CD4-positive, alpha-beta T cell treated with Interleukin-17A for 4 hours (primary cell): Measurements from ENCODE around the gene GPC6.

Experiments
- DNase-seq: peaks from one replicate; pipeline ENCODE4 v3.0.0-alpha.2; 2020; ENCODE audit warnings: mixed read lengths

The GPC6 gene

DNA sequence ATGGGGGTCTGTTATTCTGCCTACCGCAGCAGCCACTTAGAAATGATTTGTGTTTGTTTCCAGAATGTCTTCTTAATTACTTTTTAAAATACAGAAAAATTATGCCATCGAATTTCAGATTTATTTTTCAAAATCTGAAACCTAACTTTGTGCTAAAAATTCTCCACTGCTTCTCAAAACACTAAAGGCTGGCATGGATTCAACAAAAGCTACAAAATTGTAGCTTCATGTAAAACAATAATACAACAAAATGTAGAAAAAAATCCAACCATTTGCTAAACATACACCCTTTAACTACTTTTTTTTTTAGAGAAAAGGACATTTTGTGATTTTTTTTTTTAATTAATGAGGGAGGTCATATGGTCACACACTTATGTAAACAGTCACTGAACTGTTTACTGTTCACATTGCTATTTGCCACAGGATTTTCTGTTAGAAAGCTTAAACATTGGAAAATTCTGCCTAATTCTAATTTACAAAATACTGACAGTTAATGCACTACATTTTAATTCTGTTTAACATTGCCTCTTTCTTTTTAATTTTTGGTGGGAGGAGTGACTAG, 646.3 kb downstream of the GPC6 start:
- no peak for DNase-seq

DNA sequence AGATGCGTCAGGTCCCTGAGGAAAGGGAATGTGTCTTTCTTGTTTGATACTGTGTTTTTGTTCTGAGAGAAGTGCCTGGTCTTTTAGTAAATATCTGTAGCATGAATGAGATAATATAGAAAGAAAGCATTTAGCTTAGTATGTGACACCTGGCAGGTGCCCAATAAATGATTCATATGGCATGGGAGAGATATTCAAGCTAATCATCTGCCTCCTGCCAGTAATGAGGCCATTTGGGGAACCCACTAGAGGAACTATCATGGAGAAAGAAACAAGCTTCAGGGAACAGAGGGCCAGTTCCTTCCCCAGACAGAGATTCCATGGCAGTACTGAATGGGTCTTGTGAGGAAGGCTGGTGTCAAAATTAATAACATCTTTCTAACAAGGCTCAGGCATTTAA, 648.9 kb downstream of the GPC6 start:
- DNase-seq: no peak

DNA sequence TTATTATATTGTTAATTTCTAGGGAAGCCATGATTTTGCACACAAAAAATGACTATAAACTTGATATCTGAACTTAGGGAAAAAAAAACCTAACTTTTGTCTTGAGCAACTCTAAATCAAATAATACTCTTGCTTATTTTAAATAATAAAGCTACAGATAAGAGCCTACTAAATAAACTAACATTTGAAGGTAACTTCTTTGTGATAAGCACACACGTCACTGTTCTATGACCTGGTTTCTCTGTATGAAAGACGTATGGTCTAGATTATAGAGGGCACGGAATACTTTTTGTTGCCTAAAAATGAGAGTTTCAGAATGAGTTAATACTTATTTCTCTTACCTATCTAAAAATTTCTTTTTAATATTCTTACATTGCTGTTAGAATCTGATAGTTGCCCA, 649.6 kb downstream of the GPC6 start:
- no peak for DNase-seq

DNA sequence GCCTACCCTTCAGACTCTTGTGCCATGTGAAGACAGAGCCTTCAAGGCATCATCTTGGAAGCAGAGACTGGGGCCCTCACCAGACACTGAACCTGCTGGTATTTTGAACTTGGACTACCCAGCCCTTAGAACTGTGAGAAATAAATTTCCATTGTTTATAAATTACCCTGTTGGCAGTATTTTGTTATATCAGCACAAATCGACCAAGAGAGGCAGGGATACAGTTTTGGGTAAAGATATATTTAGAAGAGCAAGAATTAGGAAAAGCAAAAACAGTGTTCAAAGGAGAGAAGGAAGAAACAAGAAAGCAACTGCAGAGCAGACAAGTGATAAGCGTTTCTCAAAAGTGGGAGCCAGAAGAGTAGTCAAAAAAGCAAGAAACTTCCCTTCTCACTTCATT, 652.1 kb downstream of the GPC6 start:
- DNase-seq: no peak

DNA sequence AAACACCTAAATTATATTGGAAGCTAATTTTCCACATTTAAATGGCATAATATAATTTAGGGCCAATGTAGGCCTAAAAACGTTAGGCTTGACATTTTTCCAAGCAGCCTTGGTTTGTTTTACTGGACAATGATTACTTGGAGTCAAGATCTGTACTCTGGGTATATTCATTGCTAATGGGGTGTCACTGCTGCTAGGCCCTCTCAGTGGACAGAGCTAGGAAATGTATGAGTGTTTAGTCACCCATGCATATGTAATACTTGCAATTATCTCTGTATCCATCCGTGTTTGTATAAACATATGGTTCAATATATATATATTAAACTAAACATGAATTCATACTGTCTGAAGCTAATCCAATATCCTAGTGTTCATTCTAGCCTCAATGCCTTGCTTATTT, 654.8 kb downstream of the GPC6 start:
- DNase-seq: no peak

DNA sequence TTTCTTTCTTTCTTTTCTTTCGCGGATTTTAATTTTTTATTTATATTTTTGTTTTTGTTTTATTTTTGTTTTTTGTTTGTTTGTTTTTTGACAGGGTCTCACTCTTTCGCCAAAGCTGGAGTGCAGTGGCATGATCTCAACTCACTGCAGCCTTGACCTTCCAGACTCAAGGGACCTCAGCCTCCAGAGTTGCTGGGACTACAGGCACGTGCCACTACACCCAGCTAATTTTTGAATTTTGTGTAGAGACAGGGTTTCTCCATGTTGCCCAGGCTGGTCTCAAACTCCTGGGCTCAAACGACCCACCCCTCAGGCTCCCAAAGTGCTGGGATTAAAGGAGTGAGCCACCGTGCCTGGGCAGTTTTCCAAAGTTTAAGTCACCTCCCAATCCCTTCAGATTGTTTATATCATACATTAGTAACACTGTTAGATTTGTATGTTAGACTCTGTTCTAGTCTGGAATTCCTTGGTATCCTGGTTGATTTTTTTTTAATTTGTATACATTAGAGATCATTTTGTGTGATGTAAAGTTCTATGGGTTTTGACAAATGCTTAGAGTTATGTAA, 655.6 kb downstream of the GPC6 start:
- DNase-seq: no peak

DNA sequence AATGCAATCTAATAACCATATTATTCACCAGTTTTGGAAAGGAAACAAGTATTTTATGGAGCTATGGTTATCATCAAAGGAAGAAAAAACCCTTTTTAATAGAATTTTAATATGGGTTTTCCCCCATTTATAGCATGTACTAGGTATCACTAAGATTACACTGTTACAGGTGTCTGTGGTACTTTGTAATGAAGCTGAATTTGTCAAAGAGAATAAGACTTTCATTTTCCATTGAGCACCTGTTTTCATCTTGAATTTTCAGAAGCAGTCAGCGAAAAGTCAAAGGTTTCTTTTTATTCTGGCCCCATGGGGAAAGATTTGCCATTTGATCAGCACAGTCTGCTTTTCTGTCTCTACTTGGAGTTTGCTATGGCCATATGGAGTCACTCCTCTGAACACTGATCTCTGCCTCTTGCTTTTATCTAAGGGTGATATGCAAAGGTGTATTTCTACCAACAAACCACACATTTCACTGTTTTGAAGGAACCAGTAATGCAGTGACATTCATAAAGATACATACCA, 662.9 kb downstream of the GPC6 start:
- no peak for DNase-seq

DNA sequence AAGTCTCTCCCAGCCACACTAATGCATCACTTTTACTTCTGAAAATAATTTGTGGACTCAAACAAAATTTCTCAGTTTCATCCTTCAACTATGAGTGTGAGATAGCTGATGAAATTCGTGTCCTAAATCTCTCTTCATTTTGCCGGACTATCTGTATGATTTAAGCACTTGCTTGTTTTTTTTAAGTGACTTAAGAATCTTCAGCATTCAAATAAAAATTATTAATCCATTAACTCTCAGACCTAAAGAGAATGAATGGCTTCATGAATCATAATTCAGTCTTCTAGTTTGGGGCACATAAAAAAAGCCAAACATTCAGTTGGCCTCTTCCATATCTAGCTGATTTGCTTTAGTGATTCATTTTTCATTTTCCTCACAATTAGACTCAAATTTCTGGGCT, 673.4 kb downstream of the GPC6 start:
- DNase-seq: no peak

DNA sequence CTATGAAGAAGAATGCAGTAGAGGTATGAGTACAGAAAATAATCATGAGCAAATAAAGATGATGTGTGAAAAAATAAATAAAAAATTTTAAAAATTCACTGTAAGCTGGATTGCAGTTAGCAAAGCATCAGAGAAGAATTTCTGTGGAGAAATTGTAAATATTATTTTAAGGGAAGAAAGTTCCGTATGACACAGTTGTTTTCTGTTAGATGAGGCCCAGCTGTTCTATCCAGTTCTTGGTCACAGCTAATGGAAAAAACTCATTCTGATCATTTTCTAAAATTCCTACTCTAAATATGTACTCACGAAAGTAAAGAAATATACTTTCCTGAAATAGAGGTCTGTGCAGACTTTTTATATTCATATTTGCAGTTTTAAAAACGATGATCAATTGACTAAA, 674.1 kb downstream of the GPC6 start:
- DNase-seq: no peak

DNA sequence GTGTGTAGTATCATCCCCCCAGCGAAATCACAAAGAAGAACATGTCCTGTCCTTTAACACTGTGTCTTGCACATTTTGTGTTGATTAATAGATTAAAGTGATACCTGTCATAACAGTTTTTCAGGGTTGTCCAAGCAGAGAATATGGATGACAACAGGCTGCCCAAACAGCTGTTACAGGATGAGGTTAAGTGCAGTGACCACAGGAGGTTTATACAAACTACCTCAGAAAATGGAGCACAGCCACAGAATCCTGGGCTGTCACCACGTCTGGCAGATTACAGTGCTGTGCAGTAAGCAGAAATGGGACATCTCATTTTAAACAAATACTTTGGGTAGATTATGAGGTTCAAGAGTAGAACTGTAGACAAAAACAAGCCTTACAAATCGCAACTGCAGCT, 677.3 kb downstream of the GPC6 start:
- no peak for DNase-seq

DNA sequence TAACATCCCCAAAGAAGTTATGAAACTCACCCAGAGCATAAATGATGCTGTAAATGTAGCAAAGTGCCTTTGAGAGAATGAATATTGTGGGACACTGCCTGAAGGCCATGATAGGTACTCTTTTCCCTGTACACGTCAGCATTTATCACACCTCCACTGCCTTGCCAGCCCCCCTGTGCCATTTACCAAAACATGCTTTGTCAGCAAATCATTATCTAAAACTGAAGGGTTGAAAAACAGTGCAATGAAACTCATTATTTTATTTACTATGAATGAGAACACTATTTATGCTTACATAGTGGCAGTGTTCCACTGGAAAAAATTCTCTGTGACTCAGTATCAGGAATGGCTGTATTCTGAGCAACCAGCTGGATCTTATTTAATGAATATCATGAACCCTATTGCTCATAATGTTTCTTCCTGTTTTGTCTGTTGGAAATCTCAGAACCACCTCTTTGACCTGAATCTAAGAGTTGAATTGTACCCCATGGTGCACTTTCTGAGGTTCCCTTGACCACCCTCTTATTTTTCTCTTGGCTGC, 688.7 kb downstream of the GPC6 start:
- DNase-seq: no peak

DNA sequence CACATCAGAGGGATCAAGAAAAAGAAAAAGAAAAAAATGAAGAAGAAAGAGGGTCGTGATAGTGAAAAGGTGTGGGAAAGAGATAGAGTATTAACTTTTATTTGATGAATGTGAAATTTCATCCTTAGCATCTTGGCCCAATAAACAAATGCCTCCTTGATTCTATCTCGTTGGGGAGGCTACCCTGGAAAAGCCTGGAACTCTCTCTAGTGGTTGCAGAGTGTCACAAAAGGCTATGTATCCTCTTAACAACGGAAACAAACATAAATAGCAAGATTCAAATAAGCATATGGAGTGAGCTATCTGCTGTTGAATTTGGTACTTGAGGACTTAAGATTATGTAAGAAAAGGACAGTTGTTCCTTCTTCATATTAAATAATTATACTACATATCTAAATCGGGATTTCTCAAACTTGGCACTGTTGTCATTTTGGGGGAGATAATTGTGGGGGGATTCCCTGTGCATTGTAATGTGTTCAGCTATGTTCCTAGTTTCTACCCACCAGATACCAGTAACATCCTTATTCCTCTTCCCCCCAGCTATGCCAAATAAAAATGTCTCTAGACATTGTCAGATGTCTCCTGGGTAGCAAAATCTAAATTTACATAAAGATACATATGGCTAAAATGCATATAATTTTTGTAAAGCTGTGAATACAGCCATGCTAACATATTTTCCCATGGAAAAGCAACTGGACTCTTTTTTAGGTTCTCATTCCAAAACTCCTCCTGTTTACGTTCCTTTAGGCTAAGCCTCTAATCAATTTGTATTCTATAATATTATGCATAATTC, 695.7 kb downstream of the GPC6 start:
- DNase-seq: no peak

DNA sequence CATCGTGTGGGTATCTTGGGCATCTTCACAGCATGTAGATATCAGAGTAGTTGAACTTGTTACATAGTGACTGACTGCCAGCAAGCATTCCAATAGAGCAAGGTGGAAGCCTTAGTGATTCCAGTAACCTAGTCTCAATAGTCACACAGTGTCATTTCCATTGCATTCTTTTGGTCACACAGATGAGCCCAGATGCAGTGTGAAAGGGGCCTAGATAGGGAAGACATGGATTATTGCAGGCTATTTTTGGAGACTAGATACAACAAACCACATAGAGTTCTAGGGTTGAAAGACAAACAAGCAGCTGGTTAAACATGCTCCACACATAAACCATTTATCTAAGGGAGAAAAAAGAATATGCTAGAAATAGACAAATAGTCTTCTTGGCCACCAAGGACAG, 699.4 kb downstream of the GPC6 start:
- DNase-seq: no peak

DNA sequence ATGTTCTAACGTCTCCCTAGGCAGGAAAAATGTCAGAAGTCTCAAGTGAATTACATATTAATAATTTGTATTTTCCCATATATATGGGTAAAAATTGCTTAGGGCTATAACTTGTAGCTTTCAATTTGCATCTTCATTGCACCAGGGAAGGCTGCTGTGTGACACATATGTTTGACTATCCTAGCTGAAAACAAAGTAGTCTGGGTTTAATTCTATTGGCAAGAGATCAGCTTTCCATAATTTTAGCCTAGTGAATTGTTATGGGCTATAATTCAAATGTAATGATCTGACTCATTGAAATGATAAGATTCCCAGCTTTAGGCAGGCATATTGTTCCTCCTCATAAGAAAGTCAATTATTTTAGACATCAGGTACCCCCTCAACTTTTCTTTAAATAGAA, 699.8 kb downstream of the GPC6 start:
- DNase-seq: no peak

DNA sequence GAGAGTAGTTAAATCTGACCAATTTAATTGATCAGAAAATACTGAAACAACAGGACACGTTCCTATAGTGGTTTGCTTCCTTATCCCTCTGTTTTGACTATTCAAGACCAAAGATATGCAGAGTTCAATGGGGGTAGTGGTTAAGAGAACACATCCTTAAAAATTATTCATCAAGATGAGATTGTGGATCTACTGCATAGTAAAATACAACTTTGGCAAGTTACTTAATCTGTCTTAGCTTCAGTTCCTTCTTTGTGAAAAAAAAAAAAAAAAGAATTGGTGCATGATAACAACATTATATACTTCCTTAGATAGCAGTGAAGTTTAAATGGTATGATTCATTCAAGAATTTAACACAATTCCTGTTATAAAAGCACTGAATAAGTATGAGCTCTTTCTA, 700.8 kb downstream of the GPC6 start:
- DNase-seq: no peak

DNA sequence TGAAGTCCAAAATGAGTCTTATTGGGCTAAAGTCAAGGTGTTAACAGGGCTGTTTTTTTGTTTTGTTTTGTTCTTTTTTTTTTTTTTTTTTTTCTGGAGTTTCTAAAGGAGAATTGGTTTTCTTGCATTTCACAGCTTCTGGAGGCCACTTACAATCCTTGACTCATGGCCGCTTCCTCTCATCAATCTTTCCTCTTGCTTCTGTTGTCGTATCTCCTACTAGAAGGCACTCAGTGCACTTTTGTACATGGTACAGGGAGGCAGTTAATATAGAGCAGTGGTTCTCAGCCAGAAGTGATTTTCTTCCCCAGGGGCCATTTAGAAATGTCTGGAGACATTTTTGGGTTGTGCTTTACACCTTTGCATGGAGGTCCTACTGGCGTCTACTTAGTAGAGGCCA, 706.3 kb downstream of the GPC6 start:
- DNase-seq: no peak

DNA sequence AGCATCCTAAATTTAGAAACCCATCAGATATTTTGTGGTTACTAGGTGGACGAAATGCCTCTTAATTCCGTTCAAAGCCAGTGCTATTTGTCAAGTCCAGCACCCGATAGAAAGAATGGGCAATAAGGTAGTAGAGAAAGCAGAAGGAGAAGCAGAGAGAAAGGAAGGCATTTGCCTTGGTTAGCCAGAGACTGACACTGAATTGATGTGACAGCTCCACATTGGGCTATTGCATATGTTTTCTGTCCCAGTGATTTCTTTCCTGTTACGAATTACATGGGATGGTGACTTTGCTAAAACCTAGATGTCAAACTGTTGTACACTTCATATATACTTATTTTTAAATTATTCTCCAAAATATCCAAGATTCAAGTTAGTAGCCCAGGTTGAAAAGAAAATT, 710.3 kb downstream of the GPC6 start:
- DNase-seq: no peak

DNA sequence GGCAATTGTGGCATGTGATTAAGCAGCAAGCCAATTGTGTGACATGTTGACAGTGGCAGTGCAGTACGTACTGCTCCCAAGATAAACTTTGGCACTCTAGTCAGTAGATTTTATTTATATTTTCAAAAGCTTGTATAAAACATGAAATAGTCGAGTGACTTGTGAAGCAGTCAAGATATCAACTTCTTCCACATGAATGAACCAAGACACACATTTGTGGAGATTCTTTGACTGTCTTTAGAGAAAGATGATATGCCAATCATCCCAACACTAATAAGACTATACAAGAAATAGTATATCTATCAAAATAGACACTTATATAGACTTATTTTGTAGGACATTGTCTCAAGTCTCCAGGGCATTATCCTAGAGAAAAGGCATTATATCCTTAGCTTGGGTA, 714.8 kb downstream of the GPC6 start:
- no peak for DNase-seq

DNA sequence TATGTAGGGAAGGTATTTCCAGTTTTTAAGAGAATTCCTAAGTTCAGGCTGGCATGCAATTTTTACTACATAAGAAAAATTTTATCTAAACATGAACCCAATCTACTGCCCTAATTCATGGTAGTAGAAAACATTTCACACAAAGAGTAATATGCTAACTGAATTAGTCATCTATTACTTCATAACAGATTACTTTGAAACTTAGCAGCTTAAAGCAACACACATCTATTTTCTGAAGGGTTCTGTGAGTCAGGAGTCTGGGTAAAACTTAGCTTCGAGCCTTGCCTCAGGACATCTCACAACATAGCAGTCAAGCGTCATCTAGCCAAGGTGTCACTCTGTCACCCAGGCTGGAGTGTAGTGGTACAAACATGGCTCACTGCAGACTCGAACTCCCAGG, 715.4 kb downstream of the GPC6 start:
- no peak for DNase-seq

DNA sequence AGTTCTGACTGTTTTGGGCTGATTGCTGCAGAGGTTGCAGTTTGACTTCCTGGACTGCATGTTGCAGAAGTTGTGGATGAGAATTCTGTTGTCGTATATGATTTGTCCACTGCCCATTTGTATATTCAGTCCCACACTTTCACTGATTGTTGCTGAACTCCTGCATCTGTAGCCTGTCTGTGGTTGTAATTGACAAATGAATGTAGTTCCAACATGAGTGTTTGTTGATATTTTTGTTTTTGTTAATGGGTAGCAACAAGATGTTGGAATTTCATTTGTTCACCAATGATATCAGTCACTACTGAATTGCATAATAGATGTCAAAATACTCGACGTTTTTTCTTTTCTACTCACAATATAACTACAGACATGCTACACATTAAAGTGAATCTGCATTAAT, 719.0 kb downstream of the GPC6 start:
- DNase-seq: no peak

DNA sequence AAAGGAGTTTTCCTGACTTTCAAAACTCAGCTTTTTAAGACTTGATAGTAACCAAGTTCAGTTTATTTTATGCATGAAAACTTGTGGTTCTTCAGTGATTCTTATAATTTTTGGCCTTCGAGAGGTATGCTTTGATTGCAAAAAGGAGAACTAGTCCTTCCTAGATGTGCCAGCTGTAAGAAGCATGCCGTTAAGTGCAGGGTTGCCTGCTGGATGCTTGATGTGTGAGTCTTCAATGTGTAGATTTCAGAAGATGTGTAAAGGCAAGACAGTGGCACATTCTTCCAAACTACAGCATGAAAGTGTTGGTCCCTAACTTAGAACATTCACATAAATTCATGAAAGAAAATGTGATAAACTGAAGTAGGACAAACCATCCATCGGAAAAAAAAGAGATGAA, 720.4 kb downstream of the GPC6 start:
- DNase-seq: no peak

DNA sequence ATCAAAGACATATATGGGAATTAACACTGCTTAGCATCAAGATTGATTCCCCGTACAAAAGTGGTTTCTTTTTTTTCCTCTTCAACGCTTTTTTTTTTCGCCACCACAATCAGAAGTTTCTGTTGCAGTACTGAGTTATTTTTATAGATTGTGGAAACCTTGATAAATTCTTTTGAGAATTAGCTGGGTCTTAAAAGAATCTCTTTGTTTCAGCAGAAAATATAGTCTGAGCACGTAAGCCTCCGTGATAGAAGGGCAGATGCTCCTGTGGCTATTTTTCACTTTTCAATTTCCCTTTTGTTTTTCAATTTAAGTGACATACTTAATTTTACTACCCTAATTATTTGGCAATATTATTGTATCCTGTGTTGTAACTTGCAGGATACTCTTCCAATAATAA, 721.0 kb downstream of the GPC6 start:
- DNase-seq: no peak

DNA sequence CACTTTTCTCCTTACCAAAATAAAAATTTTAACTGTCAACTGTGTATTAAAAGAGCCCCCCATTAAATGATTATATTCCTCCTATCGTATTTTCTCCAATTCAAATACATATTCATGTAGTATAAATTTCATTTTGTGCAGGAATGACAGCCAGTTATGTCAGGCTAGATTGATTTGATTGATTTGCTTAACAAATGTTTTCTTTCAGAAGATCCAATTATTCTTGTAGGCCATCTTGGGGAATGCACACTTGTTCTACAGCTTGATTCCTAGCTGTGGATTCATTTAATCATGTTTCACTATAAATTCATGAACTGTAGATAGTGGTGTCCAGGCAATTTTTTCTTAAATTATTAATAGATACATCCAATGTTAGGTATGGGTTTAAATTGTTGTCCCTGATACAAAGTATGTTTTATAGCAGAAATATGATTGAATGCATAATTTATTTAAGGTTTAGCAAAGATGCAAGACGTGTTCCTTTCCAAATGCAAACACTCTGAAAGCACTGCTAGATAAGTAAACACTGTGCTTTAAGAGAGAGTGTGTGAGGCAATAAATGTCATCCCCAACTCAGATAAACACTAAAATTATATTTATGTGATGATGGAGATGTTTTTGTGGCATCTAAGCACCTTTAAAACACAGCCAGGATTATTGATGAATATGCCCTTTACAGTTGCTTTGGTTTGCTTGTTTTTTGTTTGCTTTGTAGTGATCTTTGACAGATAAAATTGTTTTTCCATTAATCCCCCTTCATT, 721.7 kb downstream of the GPC6 start:
- no peak for DNase-seq

DNA sequence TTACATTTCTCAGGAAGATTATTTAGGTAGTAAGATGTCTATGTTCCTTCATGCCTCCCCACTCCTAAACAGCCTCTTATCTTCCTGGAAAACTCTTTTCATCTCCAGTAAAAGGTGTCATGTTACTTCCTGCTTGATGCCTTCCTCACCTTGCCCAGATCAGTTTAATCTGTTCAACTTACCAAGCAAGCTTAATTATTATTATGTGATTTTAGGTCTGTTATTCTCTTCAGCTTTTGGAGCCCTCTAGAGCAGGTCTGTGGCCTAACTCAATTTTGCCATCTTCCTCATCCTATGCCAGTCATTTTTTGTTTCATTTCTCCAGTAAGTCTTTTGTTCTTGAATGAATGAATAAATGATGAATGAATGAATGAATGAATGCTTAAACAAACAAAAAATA, 724.5 kb downstream of the GPC6 start:
- no peak for DNase-seq
